Right lobe of liver (tissue), 6 donors: ENCODE data around the gene HOXC4. TPM values are rescaled to one million over a fixed set of nuclear protein-coding genes. Genes with fewer than 3 reads are reported as not detected.

Experiments used
- ATAC-seq, 4 donors: fragments of 200-7000 bp; cut with Tn5 transposase; one replicate each; pipeline ENCODE4 v1.9.1; 2020; ENCODE audit warnings: mild to moderate bottlenecking in 4 of 4, moderate library complexity in 4 of 4
- DNase-seq, 3 donors: peaks; one replicate each; pipeline ENCODE4 v3.0.0-alpha.2; 2020
- H3K27ac ChIP-seq, 3 donors: fragments of 200-600 bp; one replicate each; pipeline ENCODE4 v1.8.0; 2022
- H3K27me3 ChIP-seq, 2 donors: fragments of 200-600 bp; one replicate each; pipeline ENCODE4 v1.8.0; 2022
- H3K36me3 ChIP-seq, 4 donors: fragments of 200-600 bp; sonication (generic) in 1 of 4; one replicate each; pipeline versions ENCODE4 v1.5.1 to v1.8.0; 2017 to 2022; ENCODE audit warnings: control low read depth in 1 of 4
- H3K4me1 ChIP-seq, 4 donors: fragments of 200-600 bp; sonication (generic) in 1 of 4; one replicate each; pipeline versions ENCODE4 v1.5.1 to v1.8.0; 2017 to 2022; ENCODE audit warnings: control low read depth in 1 of 4
- H3K4me3 ChIP-seq, 3 donors: fragments of 200-600 bp; one replicate each; pipeline ENCODE4 v1.8.0; 2022
- H3K9me3 ChIP-seq, 4 donors: fragments of 200-600 bp; sonication (generic) in 1 of 4; one replicate each; pipeline versions ENCODE4 v1.5.1 to v1.8.0; 2017 to 2022; ENCODE audit warnings: control low read depth in 1 of 4
- CTCF ChIP-seq, 4 donors: fragments of 200-600 bp in 3 of 4; fragments of 450-650 bp in 1 of 4; IDR thresholded peaks; one replicate each; pipeline versions ENCODE4 v1.5.1 to v1.8.0; 2016 to 2022; ENCODE audit warnings: antibody characterized with exemption in 4 of 4, mild to moderate bottlenecking in 2 of 4
- POLR2A ChIP-seq: fragments of 450-650 bp; IDR thresholded peaks from one replicate; pipeline ENCODE4 v1.6.1; 2017; ENCODE audit warnings: antibody characterized with exemption, mild to moderate bottlenecking
- WGBS: methylation state at CpG from one replicate; pipeline ENCODE4 v1.1.6; 2018; ENCODE audit warnings: low coverage, low lambda C conversion rate; ENCODE audit not compliant: insufficient coverage; ENCODE audit errors: missing lambda C conversion rate; 5-methylcytosine and 5-hydroxymethylcytosine counted together
- intact Hi-C, 2 donors: fragments of 100-400 bp; cut with DNase I; formaldehyde crosslinking; loops; one replicate each; pipeline versions ENCODE4 v1.11.2 to v1.14.1; 2022
- total RNA-seq, 6 experiments: library from RNA; depleted of rRNA in 2 of 6; stranded (reverse); fragments of >200 nt in 2 of 6; fragmentation: NEBNext Ultra II Directional in 3 of 6; extraction: Animal tissue kit (Norgen Biotek cat#: 25700) in 3 of 6; gene quantifications; one replicate each; pipeline versions ENCODE4 v1.1.0 to v1.2.4, GENCODE V29; 2016 to 2023
- donor health status: DM: no; HTN: yes; CAD: no.
- donor health status: DM: no; HTN: no; CAD: no.
- donor health status: DM: no; HTN: no; CAD: no.
- donor health status: DM: no; HTN: yes; CAD: no.
- donor health status: DM: no; HTN: yes; CAD: no.

HOXC4 gene
- total RNA-seq, 6 experiments from 2014 or later = 0.13 TPM; not detected in 5

- Histone ChIP-seq H3K4me3 (no peak overlapping the region), H3K27me3 (peaks cover 0 to 74% of the 10 kb centered on the region in 2 donors), H3K4me1 (peaks cover 0 to 4% (median 0%) of the 10 kb centered on the region in 4 donors), H3K9me3 (no peaks in the 10 kb centered on the region), H3K36me3 (no peaks in the 10 kb centered on the region), H3K27ac (no peak overlapping the region)
- no peak for TF ChIP-seq POLR2A
- no peak for TF ChIP-seq CTCF (IDR thresholded peaks at IDR 0.05)
- DNase-seq = no peak
- intact Hi-C loops = no loop called here
- no peak for ATAC-seq
- 6% methylated on average over 20 of the region's 23 CpGs for WGBS
Observed at GRCh38 chr12:54015018-54015931, 38.4 kb upstream of the HOXC4 start.

GRCh38 chr12:54016051-54016450 is 37.6 kb upstream of the HOXC4 start:
- H3K36me3 ChIP-seq = no peaks in the 10 kb centered on the region
- H3K4me3 ChIP-seq = no peak overlapping the region
- H3K4me1 ChIP-seq = peaks cover 0 to 4% (median 0%) of the 10 kb centered on the region in 4 donors
- intact Hi-C loops = no loop called here
- DNase-seq (no peak), ATAC-seq (no peak)
- H3K27ac ChIP-seq = no peak overlapping the region
- TF ChIP-seq POLR2A = no peak
- no peak for TF ChIP-seq CTCF (IDR thresholded peaks at IDR 0.05)
- no peaks in the 10 kb centered on the region for H3K9me3 ChIP-seq
- 10% methylated on average over 3 of the region's 3 CpGs for WGBS
- H3K27me3 ChIP-seq = peaks cover 0 to 66% of the 10 kb centered on the region in 2 donors

- ATAC-seq = no peak
- Histone ChIP-seq H3K27me3 (peaks cover 0 to 69% of the 10 kb centered on the region in 2 donors), H3K27ac (no peak overlapping the region), H3K4me3 (no peak overlapping the region), H3K36me3 (no peaks in the 10 kb centered on the region), H3K9me3 (no peaks in the 10 kb centered on the region), H3K4me1 (peaks cover 0 to 4% (median 0%) of the 10 kb centered on the region in 4 donors)
- intact Hi-C loops = no loop called here
- TF ChIP-seq CTCF (IDR thresholded peaks at IDR 0.05) = no peak
- no peak for TF ChIP-seq POLR2A
- no peak for DNase-seq
- 4% methylated on average over 23 of the region's 25 CpGs for WGBS
Observed at GRCh38 chr12:54016478-54016964, 37.1 kb upstream of the HOXC4 start.

GRCh38 chr12:54017027-54017788 is 36.4 kb upstream of the HOXC4 start:
- intact Hi-C loops = no loop called here
- Histone ChIP-seq H3K4me3 (peak overlapping the region; percentile 6 to 39 (median 14)), H3K4me1 (peaks cover 0 to 4% (median 0%) of the 10 kb centered on the region in 4 donors), H3K9me3 (no peaks in the 10 kb centered on the region), H3K27me3 (peaks cover 0 to 71% of the 10 kb centered on the region in 2 donors), H3K36me3 (no peaks in the 10 kb centered on the region), H3K27ac (no peak overlapping the region)
- no peak for TF ChIP-seq POLR2A
- no peak for TF ChIP-seq CTCF (IDR thresholded peaks at IDR 0.05)
- ATAC-seq = peak in 3 of 4 donors; percentile 33 to 42 (median 34)
- no peak for DNase-seq
- 6% methylated on average over 21 of the region's 24 CpGs for WGBS
